T-helper 17 cell (primary cell): ENCODE data around the gene GJA5. TPM values are rescaled to one million over a fixed set of nuclear protein-coding genes. Genes with fewer than 3 reads are reported as not detected.
A peak's percentile ranks its signal among the peaks of the same experiment; 100 is the strongest.

ENCODE experiments used
- ATAC-seq: fragments of 150-1000 bp; cut with Tn5 transposase; 2 replicates; pipeline ENCODE4 v1.10.0; 2021; ENCODE audit warnings: mild to moderate bottlenecking, moderate library complexity
- DNase-seq, 3 donors: peaks; one replicate each; pipeline versions ENCODE4 v3.0.0 to v3.0.0-alpha.2; 2020 to 2021
- H3K9me3 ChIP-seq: one replicate; pipeline ENCODE4 v1.7.0; 2013; ENCODE audit warnings: low read length, mild to moderate bottlenecking; ENCODE audit not compliant: control insufficient read depth, poor library complexity, severe bottlenecking
- H3K27ac Mint-ChIP-seq: one replicate; pipeline ENCODE4 v1.8.0; 2022; ENCODE audit warnings: mild to moderate bottlenecking, moderate library complexity, mixed read lengths
- H3K27me3 Mint-ChIP-seq: one replicate; pipeline ENCODE4 v1.8.0; 2022; ENCODE audit warnings: mixed read lengths
- H3K36me3 Mint-ChIP-seq: one replicate; pipeline ENCODE4 v1.8.0; 2022; ENCODE audit warnings: low read depth, mixed read lengths
- H3K4me1 Mint-ChIP-seq: one replicate; pipeline ENCODE4 v1.8.0; 2022; ENCODE audit warnings: mild to moderate bottlenecking, mixed read lengths
- H3K4me3 Mint-ChIP-seq: one replicate; pipeline ENCODE4 v1.8.0; 2022; ENCODE audit warnings: mild to moderate bottlenecking, moderate library complexity, mixed read lengths
- total RNA-seq, 4 donors: library from RNA in 2 of 4; stranded (reverse) in 2 of 4; gene quantifications; one replicate each; pipeline ENCODE4 v1.2.3 and lab custom pipeline; 2022 to 2026

Gene GJA5
- total RNA-seq, 2 donors from 2014 or later = not detected

- DNase-seq (no peak), ATAC-seq (no peak)
- Mint-ChIP-seq H3K4me1 (no peaks in the 10 kb centered on the region), H3K27me3 (peaks cover 69% of the 10 kb centered on the region), H3K4me3 (no peak overlapping the region), H3K36me3 (no peaks in the 10 kb centered on the region), H3K27ac (no peak overlapping the region)
- no peaks in the 10 kb centered on the region for H3K9me3 ChIP-seq
Measured at GRCh38 chr1:147781056-147781471, 20.7 kb upstream of the GJA5 start.

GRCh38 chr1:147777694-147778093, 17.3 kb upstream of the GJA5 start:
- Mint-ChIP-seq H3K27ac (no peak overlapping the region), H3K27me3 (peaks cover 85% of the 10 kb centered on the region)

GRCh38 chr1:147773215-147773715, 12.9 kb upstream of the GJA5 start:
- Mint-ChIP-seq H3K4me1 (peaks cover 3% of the 10 kb centered on the region), H3K4me3 (no peak overlapping the region), H3K36me3 (peaks cover 4% of the 10 kb centered on the region), H3K27me3 (peaks cover 72% of the 10 kb centered on the region), H3K27ac (no peak overlapping the region)
- DNase-seq (no peak), ATAC-seq (no peak)
- no peaks in the 10 kb centered on the region for H3K9me3 ChIP-seq

More at GRCh38 chr1:147777694-147778093, 17.3 kb upstream of the GJA5 start:
- DNase-seq (no peak), ATAC-seq (no peak)
- H3K36me3 Mint-ChIP-seq = peaks cover 4% of the 10 kb centered on the region
- H3K4me1 Mint-ChIP-seq = peaks cover 3% of the 10 kb centered on the region
- no peak overlapping the region for H3K4me3 Mint-ChIP-seq
- no peaks in the 10 kb centered on the region for H3K9me3 ChIP-seq

GRCh38 chr1:147772570-147772969, 12.2 kb upstream of the GJA5 start:
- no peaks in the 10 kb centered on the region for H3K9me3 ChIP-seq
- no peak overlapping the region for H3K4me3 Mint-ChIP-seq
- DNase-seq = no peak
- no peak overlapping the region for H3K27ac Mint-ChIP-seq
- H3K4me1 Mint-ChIP-seq = peaks cover 3% of the 10 kb centered on the region
- peaks cover 4% of the 10 kb centered on the region for H3K36me3 Mint-ChIP-seq
- no peak for ATAC-seq
- peaks cover 66% of the 10 kb centered on the region for H3K27me3 Mint-ChIP-seq

GRCh38 chr1:147771226-147772125, 11.1 kb upstream of the GJA5 start:
- no peaks in the 10 kb centered on the region for H3K9me3 ChIP-seq
- Mint-ChIP-seq H3K4me1 (peaks cover 3% of the 10 kb centered on the region), H3K27ac (no peak overlapping the region), H3K4me3 (no peak overlapping the region), H3K27me3 (peaks cover 58% of the 10 kb centered on the region), H3K36me3 (peaks cover 4% of the 10 kb centered on the region)
- DNase-seq (no peak), ATAC-seq (no peak)

GRCh38 chr1:147769106-147769505, 8.7 kb upstream of the GJA5 start:
- H3K4me1 Mint-ChIP-seq = peaks cover 3% of the 10 kb centered on the region
- H3K36me3 Mint-ChIP-seq = peaks cover 4% of the 10 kb centered on the region
- H3K4me3 Mint-ChIP-seq = no peak overlapping the region
- no peak for ATAC-seq
- H3K27me3 Mint-ChIP-seq = peaks cover 38% of the 10 kb centered on the region
- no peak for DNase-seq
- no peak overlapping the region for H3K27ac Mint-ChIP-seq
- no peaks in the 10 kb centered on the region for H3K9me3 ChIP-seq

- no peaks in the 10 kb centered on the region for H3K9me3 ChIP-seq
- H3K27me3 Mint-ChIP-seq = peaks cover 32% of the 10 kb centered on the region
- ATAC-seq (no peak), DNase-seq (no peak)
- H3K4me3 Mint-ChIP-seq = no peak overlapping the region
- H3K36me3 Mint-ChIP-seq = peaks cover 4% of the 10 kb centered on the region
- H3K4me1 Mint-ChIP-seq = peaks cover 6% of the 10 kb centered on the region
- H3K27ac Mint-ChIP-seq = no peak overlapping the region
Measured at GRCh38 chr1:147768582-147768981, 8.2 kb upstream of the GJA5 start.

GRCh38 chr1:147768101-147768500, 7.7 kb upstream of the GJA5 start:
- ATAC-seq = no peak
- Mint-ChIP-seq H3K27me3 (peaks cover 28% of the 10 kb centered on the region), H3K27ac (no peak overlapping the region), H3K4me3 (no peak overlapping the region), H3K4me1 (peaks cover 6% of the 10 kb centered on the region), H3K36me3 (peaks cover 1% of the 10 kb centered on the region)
- H3K9me3 ChIP-seq = no peaks in the 10 kb centered on the region
- no peak for DNase-seq

GRCh38 chr1:147762233-147763024, 2.0 kb upstream of the GJA5 start:
- H3K27ac Mint-ChIP-seq = peak overlapping the region; percentile 87
- peaks cover 25% of the 10 kb centered on the region for H3K4me1 Mint-ChIP-seq
- DNase-seq = no peak
- peak; percentile 72 for ATAC-seq
- peak overlapping the region; percentile 64 for H3K4me3 Mint-ChIP-seq
- no peaks in the 10 kb centered on the region for H3K36me3 Mint-ChIP-seq
- H3K9me3 ChIP-seq = no peaks in the 10 kb centered on the region
- H3K27me3 Mint-ChIP-seq = peaks cover 6% of the 10 kb centered on the region

GRCh38 chr1:147758379-147759100, 1.9 kb downstream of the GJA5 start:
- Mint-ChIP-seq H3K27ac (no peak overlapping the region), H3K27me3 (peaks cover 6% of the 10 kb centered on the region), H3K4me1 (peaks cover 28% of the 10 kb centered on the region), H3K4me3 (no peak overlapping the region), H3K36me3 (no peaks in the 10 kb centered on the region)
- DNase-seq = no peak
- H3K9me3 ChIP-seq = no peaks in the 10 kb centered on the region
- ATAC-seq = no peak

- Mint-ChIP-seq H3K27me3 (peaks cover 6% of the 10 kb centered on the region), H3K4me1 (peaks cover 19% of the 10 kb centered on the region), H3K4me3 (no peak overlapping the region), H3K27ac (peak overlapping the region; percentile 49), H3K36me3 (no peaks in the 10 kb centered on the region)
- DNase-seq (no peak), ATAC-seq (no peak)
- H3K9me3 ChIP-seq = no peaks in the 10 kb centered on the region
Measured at GRCh38 chr1:147757015-147757990, 3.1 kb downstream of the GJA5 start.

- no peak for DNase-seq
- ATAC-seq = no peak
- no peaks in the 10 kb centered on the region for H3K9me3 ChIP-seq
- H3K27ac Mint-ChIP-seq = peak overlapping the region; percentile 49
- peaks cover 6% of the 10 kb centered on the region for H3K27me3 Mint-ChIP-seq
- H3K4me1 Mint-ChIP-seq = peaks cover 11% of the 10 kb centered on the region
- H3K4me3 Mint-ChIP-seq = no peak overlapping the region
- H3K36me3 Mint-ChIP-seq = no peaks in the 10 kb centered on the region
Measured at GRCh38 chr1:147756341-147756740, 4.1 kb downstream of the GJA5 start.
